GM21717 (cell line): Measurements from ENCODE around the gene EIF4G1.

Experiments
- ATAC-seq: cut with Tn5 transposase; IDR thresholded peaks from one replicate; pipeline ENCODE4 v1.9.1; 2021; ENCODE audit warnings: mild to moderate bottlenecking, moderate library complexity; ENCODE audit not compliant: unreplicated experiment

The EIF4G1 gene

DNA sequence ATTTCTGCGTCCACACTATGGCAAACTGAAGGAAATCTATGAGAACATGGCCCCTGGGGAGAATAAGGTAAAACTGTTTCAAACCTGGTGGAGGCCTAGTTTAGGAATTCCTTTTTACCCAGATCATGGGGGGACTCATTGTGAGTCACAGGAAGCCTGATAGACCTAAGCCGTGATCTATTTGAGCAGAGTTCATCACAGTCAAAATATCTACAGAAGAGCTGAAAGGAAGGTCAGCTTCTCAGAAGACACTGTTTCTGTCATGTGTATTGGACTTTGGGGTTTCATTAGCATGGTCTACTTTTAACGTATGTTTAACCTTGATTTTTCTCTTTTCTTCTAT is 14.1 kb upstream of the EIF4G1 start:
- no peak for ATAC-seq

DNA sequence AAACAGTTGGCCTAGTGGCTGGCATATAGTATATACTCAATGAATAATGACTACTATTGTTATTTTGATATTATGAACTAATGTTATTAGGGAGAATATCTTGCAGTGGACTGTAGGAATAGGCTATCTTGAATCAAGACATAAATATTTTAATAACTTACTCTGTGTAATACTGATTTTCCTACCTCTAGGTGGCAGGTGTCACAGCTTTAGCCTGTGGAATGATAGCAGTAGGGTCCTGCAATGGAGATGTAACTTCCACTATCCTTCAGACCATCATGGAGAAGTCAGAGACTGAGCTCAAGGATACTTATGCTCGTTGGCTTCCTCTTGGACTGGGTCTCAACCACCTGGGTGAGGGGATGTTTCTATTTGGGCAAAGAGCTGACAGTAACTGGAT is 8.8 kb upstream of the EIF4G1 start:
- no peak for ATAC-seq

DNA sequence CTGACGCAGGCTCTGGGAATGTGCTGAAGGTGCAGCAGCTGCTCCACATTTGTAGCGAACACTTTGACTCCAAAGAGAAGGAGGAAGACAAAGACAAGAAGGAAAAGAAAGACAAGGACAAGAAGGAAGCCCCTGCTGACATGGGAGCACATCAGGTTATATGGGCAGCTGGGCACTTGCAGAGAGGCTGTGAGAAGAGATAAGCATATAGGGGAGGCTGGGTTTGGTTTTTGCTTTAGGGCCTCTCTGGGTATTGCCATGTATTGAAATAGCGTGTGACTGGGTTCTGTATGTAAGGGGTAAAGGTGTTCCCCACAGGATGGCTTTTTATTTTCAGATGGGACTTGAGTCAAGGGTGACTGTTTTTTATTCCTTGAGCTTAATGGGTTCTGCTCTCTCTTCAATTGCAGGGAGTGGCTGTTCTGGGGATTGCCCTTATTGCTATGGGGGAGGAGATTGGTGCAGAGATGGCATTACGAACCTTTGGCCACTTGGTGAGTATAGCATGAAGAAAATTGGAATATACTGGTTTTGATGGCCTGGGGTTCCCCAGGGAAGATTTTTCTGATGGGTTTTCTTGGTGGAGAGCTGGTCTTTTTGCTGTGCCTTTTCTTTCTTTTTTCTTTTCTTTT is 7.9 kb upstream of the EIF4G1 start:
- ATAC-seq = no peak

- no peak for ATAC-seq
Observed at GRCh38 chr3:184307915-184308314, 6.5 kb upstream of the EIF4G1 start.

DNA sequence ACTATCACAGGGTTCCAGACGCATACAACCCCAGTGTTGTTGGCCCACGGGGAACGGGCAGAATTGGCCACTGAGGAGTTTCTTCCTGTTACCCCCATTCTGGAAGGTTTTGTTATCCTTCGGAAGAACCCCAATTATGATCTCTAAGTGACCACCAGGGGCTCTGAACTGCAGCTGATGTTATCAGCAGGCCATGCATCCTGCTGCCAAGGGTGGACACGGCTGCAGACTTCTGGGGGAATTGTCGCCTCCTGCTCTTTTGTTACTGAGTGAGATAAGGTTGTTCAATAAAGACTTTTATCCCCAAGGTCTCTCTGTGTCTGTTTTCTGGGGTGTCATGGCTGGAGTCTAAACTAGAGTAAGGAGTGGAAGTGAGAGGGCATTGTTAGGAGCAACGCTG is 5.7 kb upstream of the EIF4G1 start:
- no peak for ATAC-seq

DNA sequence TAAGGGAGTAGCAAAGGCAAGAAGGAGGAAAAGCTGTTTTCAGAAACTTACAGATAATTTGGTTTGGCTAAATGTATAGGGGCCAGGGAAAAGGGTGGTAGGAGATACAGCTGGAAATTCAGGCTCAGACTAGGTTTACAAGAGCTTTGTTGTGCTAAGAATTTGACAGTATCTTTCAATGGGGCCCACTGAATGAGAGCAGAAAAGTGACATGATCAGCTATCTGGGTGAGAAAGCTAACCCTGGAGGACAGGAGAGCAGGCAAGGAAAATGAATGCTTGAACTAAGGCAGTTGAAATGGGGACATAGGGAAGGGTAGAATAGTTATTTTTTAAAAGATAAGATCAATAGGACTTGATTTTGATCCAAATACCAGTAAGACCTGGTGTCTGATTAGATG is 2.8 kb upstream of the EIF4G1 start:
- ATAC-seq = no peak

DNA sequence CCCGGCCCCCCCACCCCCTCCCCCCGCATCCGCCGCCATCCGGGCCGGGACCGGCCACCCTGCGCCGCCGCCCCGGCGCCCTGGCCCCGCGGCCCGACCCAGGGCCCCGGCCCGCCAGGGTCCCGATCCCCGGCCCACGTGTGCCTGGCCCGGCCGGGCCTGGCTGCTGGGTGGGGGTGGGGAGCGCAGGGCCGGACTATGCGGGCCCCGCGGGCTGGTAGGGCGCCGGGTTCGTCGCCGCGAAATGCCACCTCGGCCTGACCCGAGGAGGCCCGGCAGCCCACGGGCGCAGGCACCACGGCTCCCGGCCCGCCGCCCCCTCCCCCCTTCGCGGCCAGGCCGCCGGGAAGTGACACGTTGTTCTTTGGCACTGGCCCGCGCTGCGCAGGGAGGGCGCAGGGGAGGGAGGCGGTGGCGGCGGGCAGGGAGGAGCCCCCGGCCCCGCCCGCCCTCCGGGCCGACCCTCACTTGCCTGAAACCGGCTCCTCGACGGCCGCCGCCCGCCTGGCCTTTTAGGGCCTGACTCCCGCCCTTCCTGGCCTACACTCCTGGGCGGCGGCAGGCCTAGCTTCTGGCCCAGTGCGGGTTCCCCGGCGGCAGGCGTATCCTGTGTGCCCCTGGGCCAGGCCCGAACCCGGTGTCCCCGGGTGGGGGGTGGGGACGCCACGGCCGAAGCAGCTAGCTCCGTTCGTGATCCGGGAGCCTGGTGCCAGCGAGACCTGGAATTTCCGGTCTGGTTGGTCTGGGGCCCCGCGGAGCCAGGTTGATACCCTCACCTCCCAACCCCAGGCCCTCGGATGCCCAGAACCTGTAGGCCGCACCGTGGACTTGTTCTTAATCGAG is 515 bp downstream of the EIF4G1 start:
- peak; percentile 50 for ATAC-seq

- peak; percentile 6 for ATAC-seq
Observed at GRCh38 chr3:184315543-184315867, 1.1 kb downstream of the EIF4G1 start.

DNA sequence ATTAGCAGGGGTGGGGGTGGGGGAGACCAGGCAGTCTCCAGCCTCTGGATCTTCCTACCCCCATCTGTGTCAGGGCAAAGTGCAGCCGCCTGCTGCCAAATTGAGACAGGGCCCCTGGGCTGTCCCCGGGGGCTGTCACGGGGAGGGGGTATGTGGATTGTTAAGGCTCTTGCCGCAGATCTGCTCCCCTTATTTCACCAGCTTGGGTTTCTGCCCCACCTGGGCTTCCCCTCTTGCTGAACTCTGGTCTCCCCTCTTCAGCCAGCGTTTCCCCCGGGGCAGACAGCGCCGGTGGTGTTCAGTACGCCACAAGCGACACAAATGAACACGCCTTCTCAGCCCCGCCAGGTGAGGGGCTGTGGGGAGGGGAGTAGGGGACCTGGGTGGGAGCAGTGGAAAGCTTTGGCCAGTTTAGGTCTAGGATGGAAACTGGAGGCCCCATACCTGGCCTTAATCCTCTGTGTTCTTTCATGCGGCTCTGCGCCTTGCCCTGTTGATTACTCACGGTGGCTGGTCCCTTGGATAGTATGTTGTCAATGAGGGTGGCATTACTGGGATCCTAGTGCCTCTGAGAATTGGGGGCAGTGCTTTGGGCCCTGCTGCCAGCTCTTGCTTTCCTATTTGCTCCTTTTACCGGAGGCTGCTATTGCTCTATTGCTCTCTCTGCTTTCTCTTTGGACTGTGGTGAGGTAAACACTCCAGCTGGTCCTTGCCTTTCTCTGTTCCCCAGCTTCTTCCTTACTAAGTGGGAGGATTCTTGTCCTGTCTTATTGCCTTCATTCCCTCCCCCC is 1.7 kb downstream of the EIF4G1 start:
- no peak for ATAC-seq

GRCh38 chr3:184316792-184317191 is 2.4 kb downstream of the EIF4G1 start:
- ATAC-seq = no peak

DNA sequence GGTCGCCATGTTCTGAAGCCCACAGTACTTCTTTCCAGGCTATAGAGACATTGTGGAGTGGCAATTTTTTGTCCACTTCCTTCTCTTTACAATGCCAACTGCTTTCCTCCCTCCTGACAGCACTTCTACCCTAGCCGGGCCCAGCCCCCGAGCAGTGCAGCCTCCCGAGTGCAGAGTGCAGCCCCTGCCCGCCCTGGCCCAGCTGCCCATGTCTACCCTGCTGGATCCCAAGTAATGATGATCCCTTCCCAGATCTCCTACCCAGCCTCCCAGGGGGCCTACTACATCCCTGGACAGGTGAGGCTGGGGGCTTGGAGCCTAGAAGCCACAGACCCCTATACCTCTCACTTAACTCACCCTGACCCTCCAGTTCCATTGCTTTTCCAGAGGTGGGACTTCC is 2.8 kb downstream of the EIF4G1 start:
- no peak for ATAC-seq

DNA sequence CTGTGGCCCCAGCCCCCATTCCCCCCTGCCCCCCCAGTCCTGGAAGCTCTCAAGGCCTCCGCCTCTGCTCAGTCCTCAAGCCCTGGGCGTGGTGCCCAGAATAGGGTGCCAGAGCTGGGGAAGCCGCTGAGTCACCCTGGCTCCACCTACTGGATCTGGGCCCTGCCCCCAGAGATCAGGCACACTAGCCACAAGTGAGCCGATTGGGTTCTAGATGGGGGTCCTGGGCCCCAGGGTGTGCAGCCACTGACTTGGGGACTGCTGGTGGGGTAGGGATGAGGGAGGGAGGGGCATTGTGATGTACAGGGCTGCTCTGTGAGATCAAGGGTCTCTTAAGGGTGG is 5.7 kb downstream of the EIF4G1 start:
- no peak for ATAC-seq

DNA sequence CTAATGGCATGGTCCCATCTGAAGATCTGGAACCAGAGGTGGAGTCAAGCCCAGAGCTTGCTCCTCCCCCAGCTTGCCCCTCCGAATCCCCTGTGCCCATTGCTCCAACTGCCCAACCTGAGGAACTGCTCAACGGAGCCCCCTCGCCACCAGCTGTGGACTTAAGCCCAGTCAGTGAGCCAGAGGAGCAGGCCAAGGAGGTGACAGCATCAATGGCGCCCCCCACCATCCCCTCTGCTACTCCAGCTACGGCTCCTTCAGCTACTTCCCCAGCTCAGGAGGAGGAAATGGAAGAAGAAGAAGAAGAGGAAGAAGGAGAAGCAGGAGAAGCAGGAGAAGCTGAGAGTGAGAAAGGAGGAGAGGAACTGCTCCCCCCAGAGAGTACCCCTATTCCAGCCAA is 7.3 kb downstream of the EIF4G1 start:
- ATAC-seq = no peak

- no peak for ATAC-seq
Observed at GRCh38 chr3:184322731-184323487, 8.5 kb downstream of the EIF4G1 start.

- ATAC-seq = no peak
Observed at GRCh38 chr3:184323696-184324095, 9.3 kb downstream of the EIF4G1 start.

DNA sequence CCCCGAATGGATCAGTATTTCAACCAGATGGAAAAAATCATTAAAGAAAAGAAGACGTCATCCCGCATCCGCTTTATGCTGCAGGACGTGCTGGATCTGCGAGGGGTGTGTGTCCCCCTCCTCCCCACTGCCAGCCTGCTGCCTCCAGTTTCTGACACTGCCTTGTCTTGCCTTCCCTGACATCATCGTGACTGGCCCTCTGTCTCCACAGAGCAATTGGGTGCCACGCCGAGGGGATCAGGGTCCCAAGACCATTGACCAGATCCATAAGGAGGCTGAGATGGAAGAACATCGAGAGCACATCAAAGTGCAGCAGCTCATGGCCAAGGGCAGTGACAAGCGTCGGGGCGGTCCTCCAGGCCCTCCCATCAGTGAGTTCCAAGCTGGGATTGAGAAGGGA is 10.9 kb downstream of the EIF4G1 start:
- ATAC-seq = no peak

GRCh38 chr3:184325715-184326369 is 11.4 kb downstream of the EIF4G1 start:
- no peak for ATAC-seq

DNA sequence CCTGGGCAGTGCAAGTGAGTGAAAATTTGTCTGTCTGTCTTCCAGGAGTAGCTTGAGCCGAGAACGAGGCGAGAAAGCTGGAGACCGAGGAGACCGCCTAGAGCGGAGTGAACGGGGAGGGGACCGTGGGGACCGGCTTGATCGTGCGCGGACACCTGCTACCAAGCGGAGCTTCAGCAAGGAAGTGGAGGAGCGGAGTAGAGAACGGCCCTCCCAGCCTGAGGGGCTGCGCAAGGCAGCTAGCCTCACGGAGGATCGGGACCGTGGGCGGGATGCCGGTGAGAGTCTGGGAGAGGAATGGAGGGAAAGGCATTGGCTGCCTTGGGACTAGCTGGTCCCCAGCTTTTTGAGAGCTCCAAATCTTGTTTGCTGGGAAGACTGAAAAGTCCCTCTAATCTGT is 12.8 kb downstream of the EIF4G1 start:
- ATAC-seq = no peak

DNA sequence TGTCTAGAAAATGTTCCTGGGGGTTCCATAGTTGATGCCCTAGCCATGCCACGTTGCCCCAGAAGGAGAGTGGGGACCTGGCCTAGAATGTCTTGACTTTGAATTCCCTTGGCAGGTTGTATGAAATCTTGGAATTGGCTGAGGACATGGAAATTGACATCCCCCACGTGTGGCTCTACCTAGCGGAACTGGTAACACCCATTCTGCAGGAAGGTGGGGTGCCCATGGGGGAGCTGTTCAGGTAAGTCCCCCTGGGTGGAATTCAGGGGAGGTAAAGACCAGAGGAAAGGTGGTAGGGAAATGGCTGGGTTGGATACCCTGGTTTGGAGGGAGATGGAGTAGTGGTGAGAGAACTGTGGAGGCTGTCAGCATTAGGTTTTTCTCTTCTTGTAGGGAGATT is 14.1 kb downstream of the EIF4G1 start:
- ATAC-seq = no peak

DNA sequence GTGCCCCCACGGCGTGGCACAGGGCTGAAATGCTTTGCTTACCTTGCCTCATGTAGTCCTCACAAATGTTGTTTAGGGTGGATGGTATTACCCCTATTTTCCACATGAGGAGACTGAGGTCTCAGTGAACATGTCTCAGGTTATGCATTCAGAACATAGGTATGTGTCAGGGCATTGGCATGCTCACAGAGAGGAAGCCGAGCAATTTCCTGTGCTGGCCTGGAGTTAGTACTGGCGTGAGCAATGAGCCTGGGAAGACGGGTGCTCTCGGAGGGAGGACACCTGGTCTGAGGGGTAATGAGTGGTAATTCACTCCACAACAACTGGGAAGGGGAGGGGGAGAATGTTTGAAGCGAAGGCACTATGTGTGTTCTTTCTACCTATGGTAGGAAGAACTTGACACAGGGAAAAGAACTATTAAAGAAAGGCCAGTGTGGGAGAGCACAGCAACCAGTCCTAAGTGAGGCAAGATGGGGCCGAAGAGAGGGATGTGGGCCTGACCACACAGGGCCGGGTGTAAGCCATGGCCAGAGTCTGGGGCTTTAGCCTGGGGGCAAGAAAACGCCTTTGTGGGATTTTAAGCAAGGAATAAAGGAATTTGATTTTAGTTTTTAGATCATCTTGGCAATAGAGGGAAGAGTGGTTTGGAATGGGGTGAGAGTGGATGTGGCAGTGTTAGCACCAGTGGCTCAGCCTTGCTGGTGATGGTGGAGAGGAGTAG is 18.1 kb downstream of the EIF4G1 start:
- ATAC-seq = no peak
